ENCODE data around the gene MYH7.

- TF ChIP-seq CTCF (conservative IDR thresholded peaks at IDR 0.05; ENCODE audit: low read depth, low read length) (no peak), EZH2 (IDR thresholded peaks at IDR 0.05; ENCODE audit: borderline replicate concordance, low read depth, low read length, poor library complexity, severe bottlenecking) (no peak)
These were observed 30.4 kb downstream of the MYH7 start for GRCh38 chr14:23405096-23405495.
